Hepatocyte (in vitro differentiated cells): ENCODE results near the gene NDUFB4. TPM values are rescaled to one million over a fixed set of nuclear protein-coding genes. Genes with fewer than 3 reads are reported as not detected.

Experiments used
- DNase-seq: peaks from one replicate; pipeline ENCODE4 v3.0.0-alpha.2; 2016; ENCODE audit warnings: low spot score
- H2AFZ ChIP-seq: fragments of 200-600 bp; sonication (generic); 2 replicates; pipeline ENCODE4 v1.6.0; 2016; ENCODE audit warnings: antibody characterized with exemption, mild to moderate bottlenecking
- H3K27ac ChIP-seq: fragments of 200-600 bp; sonication (generic); 2 replicates; pipeline ENCODE4 v1.5.1; 2016; ENCODE audit warnings: mild to moderate bottlenecking
- H3K27me3 ChIP-seq: fragments of 200-600 bp; sonication (generic); 2 replicates; pipeline ENCODE4 v1.6.1; 2016
- H3K36me3 ChIP-seq: fragments of 200-600 bp; sonication (generic); replicated peaks from 2 replicates; pipeline ENCODE4 v1.5.1; 2016; ENCODE audit warnings: low read depth; ENCODE audit not compliant: insufficient read depth
- H3K4me1 ChIP-seq: fragments of 200-600 bp; sonication (generic); 2 replicates; pipeline ENCODE4 v1.5.1; 2016; ENCODE audit warnings: mild to moderate bottlenecking, moderate library complexity; ENCODE audit not compliant: insufficient read depth
- H3K4me2 ChIP-seq: fragments of 200-600 bp; sonication (generic); 2 replicates; pipeline ENCODE4 v1.6.0; 2016
- H3K4me3 ChIP-seq: fragments of 200-600 bp; sonication (generic); 2 replicates; pipeline ENCODE4 v1.5.1; 2016; ENCODE audit warnings: mild to moderate bottlenecking
- H3K79me2 ChIP-seq: fragments of 200-600 bp; sonication (generic); 2 replicates; pipeline ENCODE4 v1.6.0; 2017; ENCODE audit warnings: mild to moderate bottlenecking
- H3K9me2 ChIP-seq: fragments of 200-600 bp; sonication (generic); replicated peaks from 2 replicates; pipeline ENCODE4 v1.6.0; 2017; ENCODE audit warnings: mild to moderate bottlenecking; ENCODE audit not compliant: insufficient read depth
- H3K9me3 ChIP-seq: fragments of 200-600 bp; sonication (generic); 2 replicates; pipeline ENCODE4 v1.5.1; 2016; ENCODE audit warnings: low read depth, mild to moderate bottlenecking
- H4K20me1 ChIP-seq: fragments of 200-600 bp; sonication (generic); 2 replicates; pipeline ENCODE4 v1.6.0; 2016; ENCODE audit warnings: mild to moderate bottlenecking; ENCODE audit not compliant: insufficient read depth, poor library complexity, severe bottlenecking
- EZH2 ChIP-seq: fragments of 200-600 bp; sonication (generic); IDR thresholded peaks from 2 replicates; pipeline ENCODE4 v1.6.1; 2016; ENCODE audit warnings: antibody characterized with exemption, mild to moderate bottlenecking, borderline replicate concordance
- EZH2phosphoT487 ChIP-seq: fragments of 200-600 bp; sonication (generic); IDR thresholded peaks from one replicate; pipeline ENCODE4 v1.6.1; 2018; ENCODE audit warnings: antibody characterized with exemption, mild to moderate bottlenecking, low read depth, moderate library complexity; ENCODE audit not compliant: unreplicated experiment, severe bottlenecking
- WGBS: methylation state at CpG from one replicate; pipeline ENCODE4 v1.1.6; 2016; ENCODE audit warnings: low lambda C conversion rate; ENCODE audit errors: missing lambda C conversion rate; 5-methylcytosine and 5-hydroxymethylcytosine counted together
- polyA plus RNA-seq: library from polyadenylated mRNA; unstranded; fragments of >200 nt; fragmentation: Nextera tagmentation; extraction: Ambion mirVana; gene quantifications from 2 replicates; pipeline ENCODE4 v1.2.1, GENCODE V29; 2016
- total RNA-seq: library from RNA; depleted of rRNA; stranded (reverse); fragments of >200 nt; gene quantifications from 2 replicates; pipeline ENCODE4 v1.2.3, GENCODE V29; 2014
- TF ChIP-seq, protein P1 (sequence below): fragments of 200-600 bp; sonication (generic); IDR thresholded peaks from 2 replicates; pipeline ENCODE4 v1.5.1; 2016; ENCODE audit warnings: antibody characterized with exemption, mild to moderate bottlenecking; ENCODE audit not compliant: poor library complexity

The NDUFB4 gene
- total and polyA plus RNA-seq, 2 experiments from 2014 or later, result 114 to 290 TPM

DNA sequence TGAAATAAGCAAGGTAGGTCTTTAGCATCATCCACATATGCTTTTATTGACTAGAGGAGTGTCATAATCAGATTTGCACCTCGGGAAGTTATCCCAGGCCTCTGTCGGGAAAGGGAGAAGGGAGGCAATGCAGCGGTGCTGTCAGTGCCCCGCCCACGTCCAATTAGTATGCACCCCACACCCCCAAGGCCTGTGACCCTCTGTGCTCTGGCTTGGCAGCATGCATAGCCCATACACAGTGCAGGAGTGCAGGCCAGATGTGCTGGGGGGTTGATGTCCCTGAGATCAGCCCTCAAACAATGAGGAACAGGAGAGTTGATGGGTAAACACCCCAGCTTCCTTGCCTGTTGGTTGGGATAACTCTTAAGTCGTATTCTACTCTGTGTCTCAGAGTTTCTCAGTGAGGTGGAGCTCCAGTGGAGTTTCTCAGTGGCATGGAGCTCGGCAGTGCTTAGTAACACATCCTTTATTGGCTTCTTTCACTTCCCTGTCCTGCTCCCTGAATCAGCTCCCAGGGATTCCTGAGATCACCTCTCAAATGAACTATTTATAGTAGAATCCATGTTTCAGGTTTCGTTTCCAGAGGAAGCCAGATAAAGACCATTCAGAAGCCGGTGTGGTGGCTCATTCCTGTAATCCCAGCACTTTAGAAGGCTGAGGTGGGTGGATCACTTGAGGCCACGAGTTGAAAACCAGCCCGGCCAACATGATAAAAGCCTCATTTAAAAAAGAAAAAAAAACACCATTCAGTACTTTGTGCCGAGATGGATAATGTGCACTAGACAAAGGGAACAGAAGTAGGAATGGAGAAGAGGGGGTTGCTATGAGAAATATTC, 26.7 kb upstream of the NDUFB4 start:
- no peak overlapping the region for H3K27ac ChIP-seq
- no peak overlapping the region for H2AFZ ChIP-seq
- H3K9me3 ChIP-seq, result no peaks in the 10 kb centered on the region
- H3K36me3 ChIP-seq, result no peaks in the 10 kb centered on the region
- TF ChIP-seq EZH2 (no peak), EZH2phosphoT487 (no peak)
- TF ChIP-seq, protein P1, sequence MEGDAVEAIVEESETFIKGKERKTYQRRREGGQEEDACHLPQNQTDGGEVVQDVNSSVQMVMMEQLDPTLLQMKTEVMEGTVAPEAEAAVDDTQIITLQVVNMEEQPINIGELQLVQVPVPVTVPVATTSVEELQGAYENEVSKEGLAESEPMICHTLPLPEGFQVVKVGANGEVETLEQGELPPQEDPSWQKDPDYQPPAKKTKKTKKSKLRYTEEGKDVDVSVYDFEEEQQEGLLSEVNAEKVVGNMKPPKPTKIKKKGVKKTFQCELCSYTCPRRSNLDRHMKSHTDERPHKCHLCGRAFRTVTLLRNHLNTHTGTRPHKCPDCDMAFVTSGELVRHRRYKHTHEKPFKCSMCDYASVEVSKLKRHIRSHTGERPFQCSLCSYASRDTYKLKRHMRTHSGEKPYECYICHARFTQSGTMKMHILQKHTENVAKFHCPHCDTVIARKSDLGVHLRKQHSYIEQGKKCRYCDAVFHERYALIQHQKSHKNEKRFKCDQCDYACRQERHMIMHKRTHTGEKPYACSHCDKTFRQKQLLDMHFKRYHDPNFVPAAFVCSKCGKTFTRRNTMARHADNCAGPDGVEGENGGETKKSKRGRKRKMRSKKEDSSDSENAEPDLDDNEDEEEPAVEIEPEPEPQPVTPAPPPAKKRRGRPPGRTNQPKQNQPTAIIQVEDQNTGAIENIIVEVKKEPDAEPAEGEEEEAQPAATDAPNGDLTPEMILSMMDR, result no peak
- no peaks in the 10 kb centered on the region for H3K9me2 ChIP-seq
- 68% methylated on average over 12 of the region's 12 CpGs for WGBS
- no peaks in the 10 kb centered on the region for H3K27me3 ChIP-seq
- H3K4me2 ChIP-seq, result no peak overlapping the region
- H3K4me3 ChIP-seq, result no peak overlapping the region
- H4K20me1 ChIP-seq, result no peaks in the 10 kb centered on the region
- DNase-seq, result no peak
- no peaks in the 10 kb centered on the region for H3K79me2 ChIP-seq
- peaks cover 10% of the 10 kb centered on the region for H3K4me1 ChIP-seq

DNA sequence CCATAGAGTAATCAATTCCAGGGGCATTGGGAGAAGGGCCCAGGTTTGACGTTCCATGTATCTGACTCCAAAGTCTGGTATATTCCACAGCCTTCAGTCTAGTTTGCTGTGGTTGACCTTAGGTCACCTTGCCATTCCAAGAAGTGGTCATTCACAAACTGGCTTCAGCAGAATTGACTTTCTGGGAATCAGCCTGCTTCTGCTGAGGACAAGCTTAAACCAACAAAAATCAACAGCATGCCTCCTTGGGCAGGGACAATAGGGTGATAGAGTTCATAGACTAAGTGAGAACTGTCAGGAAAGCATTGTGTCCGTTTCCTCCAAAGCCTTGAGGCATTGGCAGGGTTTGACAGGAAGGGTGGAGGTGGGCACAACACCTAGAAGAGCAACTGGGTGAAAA, 24.1 kb upstream of the NDUFB4 start:
- no peak overlapping the region for H3K27ac ChIP-seq
- no peaks in the 10 kb centered on the region for H3K9me2 ChIP-seq
- no peaks in the 10 kb centered on the region for H3K27me3 ChIP-seq
- peaks cover 4% of the 10 kb centered on the region for H3K4me1 ChIP-seq
- H3K79me2 ChIP-seq, result no peaks in the 10 kb centered on the region
- WGBS, result 85% methylated on average over 2 of the region's 2 CpGs
- TF ChIP-seq EZH2, result no peak
- TF ChIP-seq, protein P1, result no peak
- TF ChIP-seq EZH2phosphoT487, result no peak
- H2AFZ ChIP-seq, result no peak overlapping the region
- H3K4me3 ChIP-seq, result no peak overlapping the region
- no peak for DNase-seq
- H3K36me3 ChIP-seq, result no peaks in the 10 kb centered on the region
- no peak overlapping the region for H3K4me2 ChIP-seq
- H3K9me3 ChIP-seq, result no peaks in the 10 kb centered on the region
- H4K20me1 ChIP-seq, result no peaks in the 10 kb centered on the region

DNA sequence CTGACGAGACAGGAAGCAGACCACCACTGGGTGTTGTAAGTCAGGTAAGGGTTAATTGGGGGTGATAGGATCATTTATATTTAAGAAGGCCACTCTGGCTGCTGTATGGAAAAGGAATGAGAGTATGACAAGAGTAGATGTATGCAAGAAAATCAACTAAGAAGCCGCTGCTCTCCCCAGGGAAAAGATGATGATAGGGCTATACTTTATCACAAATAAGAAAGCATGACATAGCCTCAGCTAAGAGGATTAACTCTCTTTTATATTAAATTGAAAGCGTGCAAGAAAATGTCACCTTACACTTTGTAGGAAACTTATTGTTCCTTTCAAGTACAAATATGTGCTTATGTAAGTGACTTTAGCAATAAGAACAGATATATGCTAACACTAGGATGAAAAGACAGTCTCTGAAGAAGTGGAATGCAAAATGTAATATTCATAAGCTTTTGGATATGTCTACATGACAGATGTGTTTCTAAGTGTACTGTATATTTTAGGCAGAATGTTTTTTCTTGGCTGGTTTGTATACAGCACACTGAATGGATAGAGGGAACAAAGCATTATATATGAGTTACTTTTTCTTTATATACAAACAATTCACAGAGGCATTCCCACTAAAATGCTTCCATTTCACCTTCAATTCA, 8.7 kb upstream of the NDUFB4 start:
- H3K4me1 ChIP-seq, result no peaks in the 10 kb centered on the region
- H2AFZ ChIP-seq, result no peak overlapping the region
- H3K4me3 ChIP-seq, result no peak overlapping the region
- no peaks in the 10 kb centered on the region for H3K27me3 ChIP-seq
- H3K9me2 ChIP-seq, result no peaks in the 10 kb centered on the region
- WGBS, result 83% methylated on average over 3 of the region's 3 CpGs
- DNase-seq, result no peak
- no peaks in the 10 kb centered on the region for H3K79me2 ChIP-seq
- TF ChIP-seq EZH2, result no peak
- no peak for TF ChIP-seq EZH2phosphoT487
- TF ChIP-seq, protein P1, result no peak
- no peaks in the 10 kb centered on the region for H3K36me3 ChIP-seq
- no peak overlapping the region for H3K4me2 ChIP-seq
- H3K27ac ChIP-seq, result no peak overlapping the region
- H4K20me1 ChIP-seq, result no peaks in the 10 kb centered on the region
- no peaks in the 10 kb centered on the region for H3K9me3 ChIP-seq
